PC-9 (cell line): ENCODE measurements around the gene SMIM10L2A. TPM values are rescaled to one million over a fixed set of nuclear protein-coding genes. Genes with fewer than 3 reads are reported as not detected.
A peak's percentile ranks its signal among the peaks of the same experiment; 100 is the strongest.
"Not testable (repeated sequence)": the region's sequence is repeated elsewhere in the genome, so short reads cannot be mapped to it uniquely, and the experiment has no call there.

Experiments
- BruUV-seq: library from RNA; stranded (reverse); fragments of 400-500 nt; replicated peaks from 2 replicates; lab custom pipeline; 2021; lab: Mats Ljungman, UMichigan
- CTCF ChIA-PET: fragments of 300-600 bp; sonication (Branson Sonifier 250); formaldehyde crosslinking; loops from one replicate; lab custom pipeline; 2022; ENCODE audit warnings: antibody characterized with exemption; lab: Charles Lee
- POLR2A ChIA-PET: fragments of 300-600 bp; sonication (Branson Sonifier 250); formaldehyde crosslinking; loops from one replicate; lab custom pipeline; 2022; ENCODE audit warnings: antibody characterized with exemption; ENCODE audit not compliant: unreplicated experiment; lab: Charles Lee
- DNase-seq, 2 experiments: peaks; one replicate each; pipeline versions ENCODE4 v3.0.0 to v3.0.0-alpha.2; 2015 to 2022; ENCODE audit warnings: mixed read lengths in 1 of 2
- H2AFZ ChIP-seq: fragments of 200-600 bp; sonication (generic); 2 replicates; pipeline ENCODE4 v1.8.1; 2017; ENCODE audit warnings: antibody characterized with exemption
- H3F3A ChIP-seq: fragments of 200-600 bp; sonication (generic); 2 replicates; pipeline ENCODE4 v1.8.1; 2017; ENCODE audit warnings: antibody characterized with exemption, mild to moderate bottlenecking, low read depth; ENCODE audit not compliant: insufficient read depth
- H3K27ac ChIP-seq: fragments of 200-600 bp; sonication (generic); 2 replicates; pipeline ENCODE4 v1.6.1; 2016; ENCODE audit warnings: mixed run types
- H3K27me3 ChIP-seq: fragments of 200-600 bp; sonication (generic); 2 replicates; pipeline ENCODE4 v1.6.1; 2016; ENCODE audit warnings: low read depth, mixed run types; ENCODE audit not compliant: insufficient read depth
- H3K36me3 ChIP-seq: fragments of 200-600 bp; sonication (generic); 2 replicates; pipeline ENCODE4 v1.6.1; 2016; ENCODE audit warnings: low read depth, mixed run types
- H3K4me1 ChIP-seq: fragments of 200-600 bp; sonication (generic); replicated peaks from 2 replicates; pipeline ENCODE4 v1.6.1; 2016; ENCODE audit warnings: mixed run types; ENCODE audit not compliant: insufficient read depth
- H3K4me2 ChIP-seq: fragments of 200-600 bp; sonication (generic); 2 replicates; pipeline ENCODE4 v1.6.1; 2017; ENCODE audit warnings: mixed run types
- H3K4me3 ChIP-seq: fragments of 200-600 bp; sonication (generic); 2 replicates; pipeline ENCODE4 v1.6.1; 2016; ENCODE audit warnings: mixed run types
- H3K79me2 ChIP-seq: fragments of 200-600 bp; sonication (generic); 2 replicates; pipeline ENCODE4 v1.6.1; 2017; ENCODE audit warnings: low read depth, mixed run types
- H3K9me2 ChIP-seq: fragments of 200-600 bp; sonication (generic); 2 replicates; pipeline ENCODE4 v1.8.1; 2017; ENCODE audit warnings: mild to moderate bottlenecking; ENCODE audit not compliant: insufficient read depth
- H3K9me3 ChIP-seq: fragments of 200-600 bp; sonication (generic); 2 replicates; pipeline ENCODE4 v1.8.1; 2016; ENCODE audit warnings: low read depth; ENCODE audit not compliant: insufficient read depth
- H4K20me1 ChIP-seq: fragments of 200-600 bp; sonication (generic); 2 replicates; pipeline ENCODE4 v1.8.1; 2017; ENCODE audit not compliant: insufficient read depth
- CTCF ChIP-seq: fragments of 200-600 bp; sonication (generic); conservative IDR thresholded peaks from 2 replicates; pipeline ENCODE4 v1.6.1; 2017; ENCODE audit warnings: mixed run types, antibody characterized with exemption, mild to moderate bottlenecking, moderate library complexity
- EZH2 ChIP-seq: fragments of 200-600 bp; sonication (generic); IDR thresholded peaks from 2 replicates; pipeline ENCODE4 v1.8.0; 2017; ENCODE audit warnings: antibody characterized with exemption, low read depth
- intact Hi-C: fragments of 100-400 bp; cut with micrococcal nuclease; formaldehyde crosslinking; loops from one replicate; pipeline ENCODE4 v1.10.0; 2022; ENCODE audit not compliant: unreplicated experiment
- total RNA-seq: library from RNA; stranded (reverse); gene quantifications from 2 replicates; pipeline ENCODE4 v1.2.3, GENCODE V29; 2021

SMIM10L2A gene
- total RNA-seq, 1 experiment from 2014 or later = not detected

- Histone ChIP-seq H3K4me1 (peaks cover 10% of the 10 kb centered on the region), H3F3A (no peaks in the 10 kb centered on the region), H3K9me3 (no peaks in the 10 kb centered on the region), H3K4me2 (peak overlapping the region; percentile 3; the same call in 1 of the 2 replicates), H3K27ac (no peak overlapping the region), H3K79me2 (no peaks in the 10 kb centered on the region), H2AFZ (no peak overlapping the region), H3K9me2 (no peaks in the 10 kb centered on the region), H3K27me3 (no peaks in the 10 kb centered on the region), H3K36me3 (no peaks in the 10 kb centered on the region), H4K20me1 (no peaks in the 10 kb centered on the region), H3K4me3 (no peak overlapping the region)
- peak in 1 of 2 experiments; percentile 36 for DNase-seq
- POLR2A ChIA-PET = no interaction called here
- BruUV-seq = no TSS peak
- intact Hi-C loops = no loop called here
- CTCF ChIA-PET = no interaction called here
- TF ChIP-seq EZH2 (no peak), CTCF (no peak)
Measured at GRCh38 chrX:135416546-135416945, 5.2 kb upstream of the SMIM10L2A start.

GRCh38 chrX:135420831-135421230, 913 bp upstream of the SMIM10L2A start:
- Histone ChIP-seq H3K9me3 (no peaks in the 10 kb centered on the region), H3K9me2 (no peaks in the 10 kb centered on the region), H3F3A (no peaks in the 10 kb centered on the region), H3K36me3 (no peaks in the 10 kb centered on the region), H3K4me3 (no peak overlapping the region), H4K20me1 (no peaks in the 10 kb centered on the region), H2AFZ (no peak overlapping the region), H3K27ac (no peak overlapping the region), H3K4me1 (peaks cover 10% of the 10 kb centered on the region), H3K79me2 (no peaks in the 10 kb centered on the region), H3K27me3 (peaks cover 9% of the 10 kb centered on the region; the same call in 1 of the 2 replicates), H3K4me2 (no peak overlapping the region)
- ChIA-PET POLR2A (no interaction called here), CTCF (no interaction called here)
- TF ChIP-seq EZH2 (no peak), CTCF (no peak)
- DNase-seq = no peak
- intact Hi-C loops = no loop called here
- no TSS peak for BruUV-seq

GRCh38 chrX:135421537-135421931, 210 bp upstream of the SMIM10L2A start:
- intact Hi-C loops = no loop called here
- no peaks in the 10 kb centered on the region for H3K9me3 ChIP-seq
- H3K79me2 ChIP-seq = no peaks in the 10 kb centered on the region
- no peak overlapping the region for H3K4me2 ChIP-seq
- TF ChIP-seq EZH2 (no peak), CTCF (no peak)
- no peak overlapping the region for H3K27ac ChIP-seq
- no peaks in the 10 kb centered on the region for H3F3A ChIP-seq
- CTCF ChIA-PET = no interaction called here
- no peaks in the 10 kb centered on the region for H3K9me2 ChIP-seq
- H3K4me1 ChIP-seq = peaks cover 3% of the 10 kb centered on the region
- H3K36me3 ChIP-seq = no peaks in the 10 kb centered on the region
- peak in 1 of 2 experiments; percentile 31 for DNase-seq
- BruUV-seq = no TSS peak
- H3K4me3 ChIP-seq = no peak overlapping the region
- POLR2A ChIA-PET = no interaction called here
- no peak overlapping the region for H2AFZ ChIP-seq
- H4K20me1 ChIP-seq = no peaks in the 10 kb centered on the region
- peaks cover 15% of the 10 kb centered on the region for H3K27me3 ChIP-seq

GRCh38 chrX:135422810-135423168, 1.0 kb downstream of the SMIM10L2A start:
- H3F3A ChIP-seq, H3K9me3 ChIP-seq, H4K20me1 ChIP-seq, BruUV-seq, intact Hi-C loops, H3K79me2 ChIP-seq, H3K4me2 ChIP-seq, H2AFZ ChIP-seq, POLR2A ChIA-PET, H3K9me2 ChIP-seq, H3K36me3 ChIP-seq, CTCF ChIA-PET, H3K4me3 ChIP-seq, DNase-seq, H3K4me1 ChIP-seq, H3K27ac ChIP-seq: not testable (repeated sequence)
- H3K27me3 ChIP-seq = peaks cover 27% of the 10 kb centered on the region

GRCh38 chrX:135423173-135423864, 1.6 kb downstream of the SMIM10L2A start:
- H3K4me1 ChIP-seq, H3K4me3 ChIP-seq, BruUV-seq, intact Hi-C loops, H2AFZ ChIP-seq, H3K9me3 ChIP-seq, H3K4me2 ChIP-seq, H4K20me1 ChIP-seq, H3K27ac ChIP-seq, H3K9me2 ChIP-seq, CTCF ChIA-PET, DNase-seq, POLR2A ChIA-PET, H3K36me3 ChIP-seq, H3F3A ChIP-seq, H3K79me2 ChIP-seq: not testable (repeated sequence)
- peaks cover 32% of the 10 kb centered on the region for H3K27me3 ChIP-seq
